RWPE2 (cell line): ENCODE results near the gene FHOD3.
A peak's percentile ranks its signal among the peaks of the same experiment; 100 is the strongest.

ENCODE experiments used
- ATAC-seq: fragments of 200-7000 bp; cut with Tn5 transposase; 3 replicates; pipeline ENCODE4 v1.9.1; 2021; ENCODE audit warnings: low read depth
- DNase-seq: peaks from one replicate; pipeline ENCODE4 v3.0.0-alpha.2; 2020; ENCODE audit warnings: low spot score
- H3K27ac ChIP-seq: fragments of 450-650 bp; 2 replicates; pipeline ENCODE4 v1.5.1; 2017; ENCODE audit warnings: mild to moderate bottlenecking; ENCODE audit not compliant: poor library complexity, severe bottlenecking
- H3K27me3 ChIP-seq: fragments of 250-450 bp; sonication (Bioruptor Pico); 2 replicates; pipeline ENCODE4 v1.5.1; 2021; ENCODE audit warnings: mild to moderate bottlenecking, moderate library complexity; ENCODE audit not compliant: insufficient read depth, poor library complexity, severe bottlenecking
- H3K36me3 ChIP-seq: fragments of 250-450 bp; sonication (Bioruptor Pico); 2 replicates; pipeline ENCODE4 v1.5.1; 2020; ENCODE audit warnings: low read depth, mild to moderate bottlenecking, moderate library complexity
- H3K4me1 ChIP-seq: fragments of 250-450 bp; sonication (Bioruptor Pico); 2 replicates; pipeline ENCODE4 v1.5.1; 2021; ENCODE audit warnings: mild to moderate bottlenecking, moderate library complexity; ENCODE audit not compliant: insufficient read depth, poor library complexity, severe bottlenecking
- H3K4me3 ChIP-seq: fragments of 250-450 bp; sonication (Bioruptor Pico); 2 replicates; pipeline ENCODE4 v1.5.1; 2021; ENCODE audit warnings: mild to moderate bottlenecking, moderate library complexity; ENCODE audit not compliant: severe bottlenecking
- H3K9me3 ChIP-seq: fragments of 250-450 bp; sonication (Bioruptor Pico); 2 replicates; pipeline ENCODE4 v1.5.1; 2021; ENCODE audit warnings: mild to moderate bottlenecking, moderate library complexity; ENCODE audit not compliant: severe bottlenecking
- TF ChIP-seq, protein P1 (sequence below): fragments of 450-650 bp; IDR thresholded peaks from one replicate; pipeline ENCODE4 v1.5.1; 2017; ENCODE audit warnings: mild to moderate bottlenecking, moderate library complexity; ENCODE audit not compliant: poor library complexity, severe bottlenecking

FHOD3 gene

DNA sequence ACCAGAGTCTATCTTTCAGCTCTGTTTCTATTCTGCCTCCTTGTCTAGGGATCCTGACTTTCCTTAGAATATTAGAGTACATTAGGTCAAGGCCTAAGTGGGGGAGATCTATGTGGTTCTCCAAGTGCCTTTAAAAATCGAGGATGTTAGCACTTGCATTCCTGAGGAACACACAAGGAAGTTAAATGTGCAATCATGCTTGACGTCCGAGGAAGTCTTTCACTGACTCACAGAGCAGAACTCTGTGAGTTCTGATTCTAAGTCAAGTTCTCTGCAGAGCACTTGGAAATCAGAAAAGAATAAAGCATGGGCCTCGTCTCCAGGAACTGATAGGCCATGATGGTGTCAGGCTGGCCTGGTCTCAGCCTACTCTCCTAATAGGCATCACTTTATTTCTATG is 17.2 kb downstream of the FHOD3 start:
- Histone ChIP-seq H3K27ac (peak overlapping the region; percentile 99), H3K4me3 (no peak overlapping the region), H3K9me3 (peaks cover 3% of the 10 kb centered on the region), H3K4me1 (peaks cover 62% of the 10 kb centered on the region), H3K27me3 (no peaks in the 10 kb centered on the region), H3K36me3 (peaks cover 3% of the 10 kb centered on the region; the same call in 1 of the 2 replicates)
- DNase-seq (no peak), ATAC-seq (peak; percentile 66)
- TF ChIP-seq, protein P1, sequence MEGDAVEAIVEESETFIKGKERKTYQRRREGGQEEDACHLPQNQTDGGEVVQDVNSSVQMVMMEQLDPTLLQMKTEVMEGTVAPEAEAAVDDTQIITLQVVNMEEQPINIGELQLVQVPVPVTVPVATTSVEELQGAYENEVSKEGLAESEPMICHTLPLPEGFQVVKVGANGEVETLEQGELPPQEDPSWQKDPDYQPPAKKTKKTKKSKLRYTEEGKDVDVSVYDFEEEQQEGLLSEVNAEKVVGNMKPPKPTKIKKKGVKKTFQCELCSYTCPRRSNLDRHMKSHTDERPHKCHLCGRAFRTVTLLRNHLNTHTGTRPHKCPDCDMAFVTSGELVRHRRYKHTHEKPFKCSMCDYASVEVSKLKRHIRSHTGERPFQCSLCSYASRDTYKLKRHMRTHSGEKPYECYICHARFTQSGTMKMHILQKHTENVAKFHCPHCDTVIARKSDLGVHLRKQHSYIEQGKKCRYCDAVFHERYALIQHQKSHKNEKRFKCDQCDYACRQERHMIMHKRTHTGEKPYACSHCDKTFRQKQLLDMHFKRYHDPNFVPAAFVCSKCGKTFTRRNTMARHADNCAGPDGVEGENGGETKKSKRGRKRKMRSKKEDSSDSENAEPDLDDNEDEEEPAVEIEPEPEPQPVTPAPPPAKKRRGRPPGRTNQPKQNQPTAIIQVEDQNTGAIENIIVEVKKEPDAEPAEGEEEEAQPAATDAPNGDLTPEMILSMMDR: no peak

DNA sequence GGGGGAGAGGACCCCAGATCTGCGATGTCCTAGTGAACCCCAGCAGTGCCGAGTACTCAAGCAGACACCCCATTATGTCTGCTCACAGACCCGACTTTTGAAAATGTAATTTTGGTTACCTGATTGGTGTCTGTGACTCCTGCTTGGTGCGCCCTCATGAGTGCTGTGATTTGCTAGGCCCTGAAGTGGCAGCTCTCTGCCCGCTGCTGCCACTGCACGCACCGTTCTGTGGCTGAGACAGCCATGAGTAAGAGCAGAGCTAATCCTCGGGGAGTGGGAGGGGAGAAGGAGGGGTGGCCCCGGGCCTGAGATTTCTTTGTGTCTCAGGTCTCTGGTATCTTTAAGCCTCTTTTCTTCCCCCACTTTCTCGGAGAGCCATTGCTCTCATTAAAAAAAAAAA is 18.2 kb downstream of the FHOD3 start:
- no peaks in the 10 kb centered on the region for H3K27me3 ChIP-seq
- peaks cover 3% of the 10 kb centered on the region for H3K9me3 ChIP-seq
- peak overlapping the region; percentile 99 for H3K27ac ChIP-seq
- H3K4me3 ChIP-seq: no peak overlapping the region
- TF ChIP-seq, protein P1: no peak
- peaks cover 3% of the 10 kb centered on the region; the same call in 1 of the 2 replicates for H3K36me3 ChIP-seq
- H3K4me1 ChIP-seq: peaks cover 52% of the 10 kb centered on the region
- DNase-seq: peak; percentile 82
- ATAC-seq: peak; percentile 92

DNA sequence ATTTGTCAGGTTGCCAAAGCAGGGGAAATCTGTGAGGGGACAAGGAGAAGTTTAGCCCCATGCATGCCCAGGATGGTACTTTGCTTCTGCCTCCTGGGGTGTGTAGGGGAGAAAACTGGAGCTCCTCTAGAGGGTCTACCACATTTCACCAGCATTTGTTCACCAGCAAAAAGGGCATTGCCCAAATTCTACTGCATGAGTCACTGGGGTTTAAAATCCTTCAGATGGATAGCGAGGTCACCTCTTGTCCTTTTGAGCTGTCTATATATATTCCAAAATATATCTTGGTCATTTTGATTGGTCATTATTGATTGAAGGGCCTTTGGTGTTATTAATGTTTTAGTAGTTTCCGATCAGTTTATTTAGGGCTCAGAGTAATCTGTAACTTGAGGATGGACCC is 18.7 kb downstream of the FHOD3 start:
- Histone ChIP-seq H3K4me1 (peaks cover 49% of the 10 kb centered on the region), H3K4me3 (no peak overlapping the region), H3K27me3 (no peaks in the 10 kb centered on the region), H3K9me3 (peaks cover 3% of the 10 kb centered on the region), H3K27ac (peak overlapping the region; percentile 99), H3K36me3 (peaks cover 3% of the 10 kb centered on the region; the same call in 1 of the 2 replicates)
- no peak for DNase-seq
- no peak for ATAC-seq
- TF ChIP-seq, protein P1: no peak

DNA sequence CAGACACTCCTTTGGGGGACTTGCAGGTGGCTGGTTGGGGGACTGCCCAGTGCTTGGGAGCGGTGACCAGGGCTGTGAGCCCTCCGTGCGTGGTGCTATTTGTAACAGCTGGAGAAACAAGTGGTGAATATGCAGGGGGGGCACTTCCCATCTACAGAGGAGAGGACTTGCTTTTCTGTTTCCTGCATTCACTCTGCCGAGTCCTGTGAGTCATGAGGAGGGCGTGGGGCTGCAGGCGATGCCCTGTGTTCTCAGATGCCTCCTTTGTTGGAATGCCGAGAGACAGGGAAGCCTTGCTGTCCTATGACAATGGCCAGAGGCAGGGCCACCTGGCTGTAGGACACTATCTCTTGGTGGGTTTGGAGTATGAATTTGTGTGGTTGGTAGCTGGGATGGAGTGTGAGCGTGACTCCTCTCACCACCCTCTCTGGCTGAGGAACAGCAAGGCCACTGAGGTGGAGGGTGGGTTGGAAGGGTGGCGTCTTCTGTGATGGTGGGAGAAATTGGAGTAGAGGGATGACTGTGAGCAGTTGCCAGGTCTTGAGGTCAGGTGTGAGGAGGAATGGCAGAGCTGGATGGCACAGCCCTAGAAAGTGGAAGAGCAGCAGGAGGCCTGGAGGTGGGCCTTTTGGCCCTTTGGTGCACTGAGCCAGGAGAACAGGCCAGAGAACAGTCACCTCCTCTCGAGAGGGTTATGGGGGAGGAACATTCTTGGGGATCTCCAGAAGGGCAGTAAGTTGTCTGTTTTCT is 24.3 kb downstream of the FHOD3 start:
- Histone ChIP-seq H3K9me3 (peaks cover 3% of the 10 kb centered on the region), H3K4me1 (peaks cover 12% of the 10 kb centered on the region), H3K4me3 (no peak overlapping the region), H3K36me3 (peaks cover 3% of the 10 kb centered on the region; the same call in 1 of the 2 replicates), H3K27ac (peak overlapping the region; percentile 38), H3K27me3 (no peaks in the 10 kb centered on the region)
- DNase-seq (no peak), ATAC-seq (peak; percentile 99)
- TF ChIP-seq, protein P1: no peak

DNA sequence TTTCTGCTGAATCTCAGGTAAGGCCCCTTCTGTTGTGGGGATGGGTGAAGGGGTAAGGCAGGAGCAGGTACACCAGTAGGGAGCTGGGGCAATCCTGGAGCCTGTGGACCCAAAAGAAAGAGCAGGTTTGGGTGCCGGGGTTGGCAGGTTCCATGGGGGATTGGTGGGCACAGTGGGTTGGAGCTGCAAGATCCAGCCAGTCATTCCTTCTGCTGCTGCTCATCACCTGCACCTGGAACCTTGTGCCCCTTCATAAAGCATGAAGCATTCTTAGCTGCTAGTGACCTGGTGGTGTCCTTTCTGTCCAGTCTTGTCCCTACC is 24.9 kb downstream of the FHOD3 start:
- Histone ChIP-seq H3K36me3 (peaks cover 3% of the 10 kb centered on the region; the same call in 1 of the 2 replicates), H3K4me1 (peaks cover 12% of the 10 kb centered on the region), H3K9me3 (peaks cover 3% of the 10 kb centered on the region), H3K27me3 (no peaks in the 10 kb centered on the region), H3K4me3 (no peak overlapping the region), H3K27ac (peak overlapping the region; percentile 38)
- TF ChIP-seq, protein P1: no peak
- ATAC-seq: no peak
- DNase-seq: no peak
